Measurements from ENCODE around the gene IL20. TPM values are rescaled to one million over a fixed set of nuclear protein-coding genes. Genes with fewer than 3 reads are reported as not detected.
A peak's percentile ranks its signal among the peaks of the same experiment; 100 is the strongest.

IL20 gene
- total and polyA plus RNA-seq, 4 donors: 0.11 to 0.12 TPM; not detected in 2

DNA sequence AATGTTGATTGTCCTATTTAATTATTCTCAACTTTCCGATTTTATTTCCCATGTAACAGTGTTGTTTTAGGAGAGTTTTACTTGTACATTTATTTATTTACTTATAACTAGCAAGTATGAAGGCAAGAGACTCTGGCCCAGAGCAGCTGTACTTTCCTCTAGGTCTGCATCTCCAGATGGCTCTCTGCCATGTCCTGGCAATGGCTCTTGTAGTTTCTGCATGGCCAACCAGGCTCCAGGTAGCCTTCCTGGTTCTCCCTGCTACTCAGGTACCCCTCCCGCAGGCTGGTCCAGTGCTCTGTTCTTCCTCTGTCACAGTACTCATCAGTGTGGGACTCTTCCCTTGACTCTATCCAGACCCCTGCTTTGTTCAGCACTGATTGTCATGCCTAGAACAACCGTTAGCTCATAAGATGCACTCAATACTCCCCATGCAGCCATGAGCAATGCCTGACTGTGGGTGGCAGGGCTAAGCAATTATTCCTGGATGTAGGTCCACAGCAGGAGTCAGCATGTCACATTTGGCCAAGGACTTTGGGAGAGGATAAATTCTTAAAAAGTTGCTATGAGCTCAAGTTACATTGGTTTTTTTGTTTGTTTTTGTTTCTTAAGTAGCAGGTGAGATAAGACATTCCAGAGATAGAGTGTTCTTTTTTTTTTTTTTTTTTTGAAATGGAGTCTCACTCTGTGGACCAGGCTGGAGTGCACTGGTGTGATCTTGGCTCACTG is 10.9 kb upstream of the IL20 start:
- 80 to 86% methylated on average over 3 of the region's 3 CpGs for WGBS, 2 donors

DNA sequence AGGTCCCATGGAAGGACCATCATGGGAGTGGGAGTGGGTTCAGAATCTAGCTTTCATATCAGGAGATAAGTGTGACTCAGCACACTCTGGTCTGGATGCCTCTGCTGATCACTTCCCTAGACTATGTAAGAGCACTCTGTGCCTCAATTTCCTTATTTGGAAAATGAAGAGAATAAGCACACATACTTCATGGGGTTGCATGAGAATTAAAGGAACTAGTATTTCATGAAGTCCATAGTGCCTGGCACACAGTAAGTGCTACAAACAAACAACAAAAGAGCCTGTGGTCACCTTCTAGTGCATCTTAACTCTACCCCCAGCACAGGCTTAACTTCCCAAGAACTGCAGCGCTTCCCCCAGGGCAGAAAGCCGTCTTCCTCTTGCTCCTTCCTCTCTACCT is 9.6 kb upstream of the IL20 start:
- H3K27ac ChIP-seq (ENCODE audit: low read depth in 1 of 2, low read length in 1 of 2): no peak overlapping the region
- no peak overlapping the region for H3K4me3 ChIP-seq
- H3K27me3 ChIP-seq (ENCODE audit: control insufficient read depth in 3 of 3, insufficient read depth in 3 of 3, low read length in 2 of 3): peaks cover 0 to 3% (median 0%) of the 10 kb centered on the region in 3 donors
- TF ChIP-seq, protein P1, sequence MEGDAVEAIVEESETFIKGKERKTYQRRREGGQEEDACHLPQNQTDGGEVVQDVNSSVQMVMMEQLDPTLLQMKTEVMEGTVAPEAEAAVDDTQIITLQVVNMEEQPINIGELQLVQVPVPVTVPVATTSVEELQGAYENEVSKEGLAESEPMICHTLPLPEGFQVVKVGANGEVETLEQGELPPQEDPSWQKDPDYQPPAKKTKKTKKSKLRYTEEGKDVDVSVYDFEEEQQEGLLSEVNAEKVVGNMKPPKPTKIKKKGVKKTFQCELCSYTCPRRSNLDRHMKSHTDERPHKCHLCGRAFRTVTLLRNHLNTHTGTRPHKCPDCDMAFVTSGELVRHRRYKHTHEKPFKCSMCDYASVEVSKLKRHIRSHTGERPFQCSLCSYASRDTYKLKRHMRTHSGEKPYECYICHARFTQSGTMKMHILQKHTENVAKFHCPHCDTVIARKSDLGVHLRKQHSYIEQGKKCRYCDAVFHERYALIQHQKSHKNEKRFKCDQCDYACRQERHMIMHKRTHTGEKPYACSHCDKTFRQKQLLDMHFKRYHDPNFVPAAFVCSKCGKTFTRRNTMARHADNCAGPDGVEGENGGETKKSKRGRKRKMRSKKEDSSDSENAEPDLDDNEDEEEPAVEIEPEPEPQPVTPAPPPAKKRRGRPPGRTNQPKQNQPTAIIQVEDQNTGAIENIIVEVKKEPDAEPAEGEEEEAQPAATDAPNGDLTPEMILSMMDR (IDR thresholded peaks at IDR 0.05; ENCODE audit: control extremely low read depth, extremely low read depth): no peak
- peak; percentile 60 for ATAC-seq (ENCODE audit: insufficient read depth, low FRiP score)
- H3K4me1 ChIP-seq (ENCODE audit: control insufficient read depth in 5 of 5, insufficient read depth in 5 of 5, low read length in 5 of 5): peaks cover 0 to 2% (median 0%) of the 10 kb centered on the region in 5 donors
- WGBS, 2 donors: 65 to 88% methylated on average over 2 of the region's 2 CpGs
- no peaks in the 10 kb centered on the region for H3K9me3 ChIP-seq (ENCODE audit: control insufficient read depth in 4 of 4, insufficient read depth in 3 of 4, low read length in 3 of 4)
- H3K9ac ChIP-seq (ENCODE audit: insufficient read depth in 1 of 2, low read length in 2 of 2): no peak overlapping the region
- H3K36me3 ChIP-seq (ENCODE audit: control insufficient read depth in 4 of 4, insufficient read depth in 4 of 4, low read length in 4 of 4): no peaks in the 10 kb centered on the region
- no peak for DNase-seq

More for the DNA sequence above, 10.9 kb upstream of the IL20 start:
- Histone ChIP-seq H3K9ac (ENCODE audit: insufficient read depth in 1 of 2, low read length in 2 of 2) (no peak overlapping the region), H3K27ac (ENCODE audit: low read depth in 1 of 2, low read length in 1 of 2) (no peak overlapping the region), H3K4me3 (no peak overlapping the region), H3K9me3 (ENCODE audit: control insufficient read depth in 4 of 4, insufficient read depth in 3 of 4, low read length in 3 of 4) (no peaks in the 10 kb centered on the region), H3K27me3 (ENCODE audit: control insufficient read depth in 3 of 3, insufficient read depth in 3 of 3, low read length in 2 of 3) (peaks cover 0 to 3% (median 0%) of the 10 kb centered on the region in 3 donors), H3K36me3 (ENCODE audit: control insufficient read depth in 4 of 4, insufficient read depth in 4 of 4, low read length in 4 of 4) (no peaks in the 10 kb centered on the region), H3K4me1 (ENCODE audit: control insufficient read depth in 5 of 5, insufficient read depth in 5 of 5, low read length in 5 of 5) (peaks cover 0 to 2% (median 0%) of the 10 kb centered on the region in 5 donors)
- TF ChIP-seq, protein P1 (IDR thresholded peaks at IDR 0.05; ENCODE audit: control extremely low read depth, extremely low read depth): no peak
- ATAC-seq (ENCODE audit: insufficient read depth, low FRiP score) (no peak), DNase-seq (no peak)

DNA sequence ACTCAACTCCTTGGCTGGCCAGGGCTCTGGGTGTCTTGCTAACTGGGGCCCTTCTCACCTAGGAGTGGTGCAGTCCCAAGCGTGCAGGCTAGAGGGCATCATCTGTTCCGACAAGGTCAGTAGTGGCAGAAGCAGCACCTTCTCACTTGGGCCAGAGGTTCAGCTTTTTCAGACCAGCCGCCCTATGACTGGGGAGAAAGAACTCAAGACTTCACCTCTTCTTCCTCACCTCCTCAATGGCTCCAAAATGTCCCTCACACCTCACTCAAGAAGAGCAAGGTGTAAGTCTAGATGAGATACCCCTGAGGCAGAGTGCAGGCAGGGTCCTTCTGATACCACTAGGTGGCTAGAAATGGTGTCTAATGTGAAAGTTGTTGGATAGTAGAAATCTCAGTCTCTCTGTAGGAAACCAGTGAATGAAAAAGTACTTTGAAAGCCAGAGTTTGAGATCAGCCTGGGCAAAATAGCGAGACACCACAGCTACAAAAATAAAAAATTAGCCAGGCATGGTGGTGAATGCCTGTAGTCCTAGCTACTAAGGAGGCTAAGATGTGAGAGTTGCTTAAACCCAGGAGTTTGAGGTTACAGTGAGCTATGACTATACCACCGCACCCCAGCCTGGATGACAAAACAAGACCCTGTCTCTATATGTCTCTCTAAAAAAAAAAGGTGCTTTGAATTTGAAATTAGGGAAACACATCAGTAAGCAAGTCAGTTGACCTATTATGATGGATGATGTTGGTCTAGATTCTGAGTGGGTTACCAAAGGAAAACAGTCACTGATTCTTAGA is 8.6 kb upstream of the IL20 start:
- ATAC-seq (ENCODE audit: insufficient read depth, low FRiP score): no peak
- no peaks in the 10 kb centered on the region for H3K36me3 ChIP-seq (ENCODE audit: control insufficient read depth in 4 of 4, insufficient read depth in 4 of 4, low read length in 4 of 4)
- peaks cover 0 to 2% (median 0%) of the 10 kb centered on the region in 5 donors for H3K4me1 ChIP-seq (ENCODE audit: control insufficient read depth in 5 of 5, insufficient read depth in 5 of 5, low read length in 5 of 5)
- no peak overlapping the region for H3K9ac ChIP-seq (ENCODE audit: insufficient read depth in 1 of 2, low read length in 2 of 2)
- H3K4me3 ChIP-seq: no peak overlapping the region
- 94 to 95% methylated on average over 5 of the region's 5 CpGs for WGBS, 2 donors
- peaks cover 0 to 3% (median 0%) of the 10 kb centered on the region in 3 donors for H3K27me3 ChIP-seq (ENCODE audit: control insufficient read depth in 3 of 3, insufficient read depth in 3 of 3, low read length in 2 of 3)
- TF ChIP-seq, protein P1 (IDR thresholded peaks at IDR 0.05; ENCODE audit: control extremely low read depth, extremely low read depth): no peak
- no peak for DNase-seq
- no peak overlapping the region for H3K27ac ChIP-seq (ENCODE audit: low read depth in 1 of 2, low read length in 1 of 2)
- no peaks in the 10 kb centered on the region for H3K9me3 ChIP-seq (ENCODE audit: control insufficient read depth in 4 of 4, insufficient read depth in 3 of 4, low read length in 3 of 4)

All from lung (tissue), 12 donors.